ENCODE data around the gene MALRD1. TPM values are rescaled to one million over a fixed set of nuclear protein-coding genes. Genes with fewer than 3 reads are reported as not detected.

The MALRD1 gene
- total RNA-seq, 1 experiment from 2014 or later, result 8.2 TPM

DNA sequence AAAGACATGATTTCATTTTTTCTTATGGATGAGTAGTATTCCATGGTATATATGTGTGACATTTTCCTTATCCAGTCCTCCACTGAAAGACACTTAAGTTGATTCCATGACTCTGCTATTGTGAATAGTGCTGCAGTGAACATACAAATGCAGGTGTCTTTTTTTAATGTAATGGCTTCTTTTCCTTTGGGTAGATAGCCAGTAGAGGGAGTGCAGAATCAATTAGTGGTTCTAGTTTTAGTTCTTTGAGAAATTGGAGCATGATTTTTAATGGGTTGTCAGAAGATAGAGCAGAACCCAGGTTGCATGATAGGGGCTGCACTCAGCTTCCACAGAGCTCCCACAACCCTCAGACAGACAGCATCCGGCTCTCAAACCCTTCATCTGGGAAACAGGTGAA is 614.7 kb downstream of the MALRD1 start:
- Mint-ChIP-seq H3K9me3 (ENCODE audit: unreplicated experiment) (no peaks in the 10 kb centered on the region), H3K27ac (ENCODE audit: unreplicated experiment) (no peak overlapping the region), H3K27me3 (ENCODE audit: insufficient read depth, unreplicated experiment) (peaks cover 3% of the 10 kb centered on the region), H3K36me3 (ENCODE audit: insufficient read depth, unreplicated experiment) (no peaks in the 10 kb centered on the region), H3K4me3 (ENCODE audit: unreplicated experiment) (no peak overlapping the region), H3K4me1 (ENCODE audit: low read depth, unreplicated experiment) (no peaks in the 10 kb centered on the region)
- Histone ChIP-seq H3K4me1 (no peaks in the 10 kb centered on the region), H3K4me3 (ENCODE audit: low read depth, low read length) (no peak overlapping the region), H3K9me3 (no peaks in the 10 kb centered on the region), H3K36me3 (ENCODE audit: control insufficient read depth, insufficient read depth, low read length) (no peaks in the 10 kb centered on the region), H3K27me3 (replicated peaks; ENCODE audit: control insufficient read depth, insufficient read depth, low read length) (no peaks in the 10 kb centered on the region)
- no peak for DNase-seq
- intact Hi-C loops (cut with micrococcal nuclease; ENCODE audit: unreplicated experiment), result no loop called here
- ChIA-PET POLR2A (no interaction called here), CTCF (no interaction called here)
- TF ChIP-seq CTCF (IDR thresholded peaks at IDR 0.05; ENCODE audit: insufficient read depth in 1 of 2, low read depth in 1 of 2, low read length in 1 of 2, severe bottlenecking in 1 of 2, unreplicated experiment in 1 of 2), result no peak
- no TSS peak for BruUV-seq (replicated peaks)

GRCh38 chr10:19668116-19668515 is 619.5 kb downstream of the MALRD1 start:
- no peak for DNase-seq
- TF ChIP-seq CTCF (IDR thresholded peaks at IDR 0.05; ENCODE audit: insufficient read depth in 1 of 2, low read depth in 1 of 2, low read length in 1 of 2, severe bottlenecking in 1 of 2, unreplicated experiment in 1 of 2), result no peak
- BruUV-seq (replicated peaks), result no TSS peak
- no peaks in the 10 kb centered on the region for H3K36me3 ChIP-seq (ENCODE audit: control insufficient read depth, insufficient read depth, low read length)
- no peaks in the 10 kb centered on the region for H3K4me1 ChIP-seq
- ChIA-PET POLR2A (no interaction called here), CTCF (no interaction called here)
- Mint-ChIP-seq H3K4me3 (ENCODE audit: unreplicated experiment) (no peak overlapping the region), H3K4me1 (ENCODE audit: low read depth, unreplicated experiment) (no peaks in the 10 kb centered on the region), H3K27ac (ENCODE audit: unreplicated experiment) (no peak overlapping the region), H3K27me3 (ENCODE audit: insufficient read depth, unreplicated experiment) (peaks cover 3% of the 10 kb centered on the region), H3K36me3 (ENCODE audit: insufficient read depth, unreplicated experiment) (no peaks in the 10 kb centered on the region), H3K9me3 (ENCODE audit: unreplicated experiment) (no peaks in the 10 kb centered on the region)
- intact Hi-C loops (cut with micrococcal nuclease; ENCODE audit: unreplicated experiment), result no loop called here
- H3K9me3 ChIP-seq, result no peaks in the 10 kb centered on the region
- H3K27me3 ChIP-seq (replicated peaks; ENCODE audit: control insufficient read depth, insufficient read depth, low read length), result no peaks in the 10 kb centered on the region
- H3K4me3 ChIP-seq (ENCODE audit: low read depth, low read length), result no peak overlapping the region

DNA sequence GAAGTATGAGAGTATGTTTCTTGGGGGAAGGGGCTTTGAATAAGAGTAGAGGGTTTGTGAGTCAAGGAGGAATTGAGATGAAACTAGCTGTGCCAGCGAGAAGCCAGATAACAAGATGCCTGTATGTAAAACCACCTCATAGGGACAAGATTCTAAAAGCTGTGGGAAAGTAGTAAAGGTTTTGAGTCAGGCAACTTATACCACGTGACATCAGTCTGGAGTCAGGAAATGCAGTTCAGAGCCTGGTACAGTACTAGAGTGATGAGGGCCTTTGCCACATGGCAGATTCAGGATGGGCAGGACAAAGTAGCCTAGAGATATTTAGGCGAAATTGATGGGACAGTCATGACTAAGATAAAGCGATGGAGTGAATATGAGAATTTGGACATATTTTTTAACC is 627.5 kb downstream of the MALRD1 start:
- Histone ChIP-seq H3K27me3 (replicated peaks; ENCODE audit: control insufficient read depth, insufficient read depth, low read length) (no peaks in the 10 kb centered on the region), H3K36me3 (ENCODE audit: control insufficient read depth, insufficient read depth, low read length) (no peaks in the 10 kb centered on the region), H3K9me3 (no peaks in the 10 kb centered on the region), H3K4me3 (ENCODE audit: low read depth, low read length) (no peak overlapping the region), H3K4me1 (no peaks in the 10 kb centered on the region)
- Mint-ChIP-seq H3K4me3 (ENCODE audit: unreplicated experiment) (no peak overlapping the region), H3K4me1 (ENCODE audit: low read depth, unreplicated experiment) (no peaks in the 10 kb centered on the region), H3K27me3 (ENCODE audit: insufficient read depth, unreplicated experiment) (no peaks in the 10 kb centered on the region), H3K9me3 (ENCODE audit: unreplicated experiment) (no peaks in the 10 kb centered on the region), H3K36me3 (ENCODE audit: insufficient read depth, unreplicated experiment) (no peaks in the 10 kb centered on the region), H3K27ac (ENCODE audit: unreplicated experiment) (no peak overlapping the region)
- TF ChIP-seq CTCF (IDR thresholded peaks at IDR 0.05; ENCODE audit: insufficient read depth in 1 of 2, low read depth in 1 of 2, low read length in 1 of 2, severe bottlenecking in 1 of 2, unreplicated experiment in 1 of 2), result no peak
- no peak for DNase-seq
- CTCF ChIA-PET, result no interaction called here
- POLR2A ChIA-PET, result no interaction called here
- intact Hi-C loops (cut with micrococcal nuclease; ENCODE audit: unreplicated experiment), result no loop called here
- BruUV-seq (replicated peaks), result no TSS peak
